GM18858 (cell line): Measurements from ENCODE around the gene ACP6.
"Not testable (repeated sequence)": the region's sequence is repeated elsewhere in the genome, so short reads cannot be mapped to it uniquely, and the experiment has no call there.

Source experiments
- ATAC-seq: cut with Tn5 transposase; IDR thresholded peaks from one replicate; pipeline ENCODE4 v1.9.1; 2021; ENCODE audit not compliant: unreplicated experiment

Gene ACP6

DNA sequence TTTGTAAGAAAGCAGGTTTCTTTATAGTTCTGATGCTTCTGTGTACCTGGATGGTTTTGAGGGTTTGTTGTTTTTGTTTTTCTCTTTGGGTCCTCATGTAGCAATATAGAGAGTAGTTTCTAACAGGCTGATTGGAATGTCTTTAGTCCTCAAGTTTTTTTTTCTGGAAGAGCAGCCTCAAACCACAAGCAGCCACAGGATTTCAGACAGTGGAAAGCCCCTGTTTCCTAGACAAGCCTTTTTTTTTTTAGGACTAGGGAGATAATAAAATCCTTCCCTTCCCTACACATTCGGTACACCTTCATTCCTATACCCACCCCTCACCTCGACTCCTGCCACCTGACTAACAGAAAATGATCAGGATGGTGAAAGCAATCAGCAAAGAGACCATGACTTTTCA, 47.6 kb downstream of the ACP6 start:
- no peak for ATAC-seq

DNA sequence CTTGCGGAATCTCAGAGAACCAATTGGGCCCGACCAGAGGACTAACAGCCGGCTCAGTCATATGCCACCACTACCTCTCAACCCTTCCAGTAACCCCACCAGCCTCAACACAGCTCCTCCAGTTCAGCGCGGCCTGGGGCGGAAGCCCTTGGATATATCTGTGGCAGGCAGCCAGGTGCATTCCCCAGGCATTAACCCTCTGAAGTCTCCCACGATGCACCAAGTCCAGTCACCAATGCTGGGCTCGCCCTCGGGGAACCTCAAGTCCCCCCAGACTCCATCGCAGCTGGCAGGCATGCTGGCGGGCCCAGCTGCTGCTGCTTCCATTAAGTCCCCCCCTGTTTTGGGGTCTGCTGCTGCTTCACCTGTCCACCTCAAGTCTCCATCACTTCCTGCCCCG, 49.8 kb downstream of the ACP6 start:
- no peak for ATAC-seq

DNA sequence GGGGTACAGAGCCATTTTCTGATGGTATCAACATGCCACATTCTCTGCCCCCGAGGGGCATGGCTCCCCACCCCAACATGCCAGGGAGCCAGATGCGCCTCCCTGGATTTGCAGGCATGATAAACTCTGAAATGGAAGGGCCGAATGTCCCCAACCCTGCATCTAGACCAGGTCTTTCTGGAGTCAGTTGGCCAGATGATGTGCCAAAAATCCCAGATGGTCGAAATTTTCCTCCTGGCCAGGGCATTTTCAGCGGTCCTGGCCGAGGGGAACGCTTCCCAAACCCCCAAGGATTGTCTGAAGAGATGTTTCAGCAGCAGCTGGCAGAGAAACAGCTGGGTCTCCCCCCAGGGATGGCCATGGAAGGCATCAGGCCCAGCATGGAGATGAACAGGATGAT, 50.6 kb downstream of the ACP6 start:
- ATAC-seq = no peak

DNA sequence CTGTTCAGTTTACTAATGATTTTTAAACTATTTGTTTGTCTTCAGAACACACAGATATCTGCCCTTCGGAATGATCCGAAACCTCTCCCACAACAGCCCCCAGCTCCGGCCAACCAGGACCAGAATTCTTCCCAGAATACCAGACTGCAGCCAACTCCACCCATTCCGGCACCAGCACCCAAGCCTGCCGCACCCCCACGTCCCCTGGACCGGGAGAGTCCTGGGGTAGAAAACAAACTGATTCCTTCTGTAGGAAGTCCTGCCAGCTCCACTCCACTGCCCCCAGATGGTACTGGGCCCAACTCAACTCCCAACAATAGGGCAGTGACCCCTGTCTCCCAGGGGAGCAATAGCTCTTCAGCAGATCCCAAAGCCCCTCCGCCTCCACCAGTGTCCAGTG, 51.6 kb downstream of the ACP6 start:
- no peak for ATAC-seq

GRCh38 chr1:147618077-147618569, 52.2 kb downstream of the ACP6 start:
- ATAC-seq = no peak

GRCh38 chr1:147614966-147615365, 55.4 kb downstream of the ACP6 start:
- not testable (repeated sequence) for ATAC-seq

DNA sequence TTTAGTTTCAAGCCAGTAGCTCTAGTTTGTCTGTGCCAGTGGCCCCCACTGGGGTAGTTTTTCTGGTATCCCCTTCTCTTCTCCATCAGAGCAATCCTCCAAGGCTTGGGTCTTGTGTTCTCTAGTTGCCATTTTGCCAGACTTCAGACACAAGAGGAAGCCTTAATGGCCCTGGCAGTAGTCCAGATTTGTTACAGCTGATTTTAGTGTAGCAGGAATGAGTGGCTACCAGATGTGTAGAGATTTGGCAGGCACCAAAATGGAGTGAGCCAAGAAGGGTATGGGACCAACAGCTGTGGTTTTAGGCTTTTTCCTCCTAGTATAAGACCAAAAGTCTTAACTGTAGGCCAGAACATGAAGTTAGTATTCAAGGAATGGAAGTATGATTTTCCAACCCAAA, 56.8 kb downstream of the ACP6 start:
- no peak for ATAC-seq

DNA sequence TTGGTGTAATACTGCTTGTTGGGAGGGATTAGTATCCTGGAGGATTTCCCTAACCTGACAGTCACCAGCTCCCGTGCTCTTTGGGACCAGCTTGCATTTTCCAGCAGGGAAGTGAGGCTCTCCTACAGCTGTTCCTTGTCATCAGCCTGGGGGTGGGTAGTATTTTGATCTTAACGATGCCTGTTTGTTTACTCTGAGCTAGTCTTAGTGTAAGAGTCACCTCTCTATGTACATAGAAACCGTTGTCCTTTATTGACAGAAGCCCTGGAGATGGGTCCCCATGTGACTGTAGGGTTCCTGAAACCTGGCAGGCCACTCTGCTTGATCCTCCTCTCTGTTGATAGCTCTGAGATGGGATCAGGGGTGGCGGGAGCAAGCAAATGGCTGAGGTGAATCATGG, 58.0 kb downstream of the ACP6 start:
- no peak for ATAC-seq

DNA sequence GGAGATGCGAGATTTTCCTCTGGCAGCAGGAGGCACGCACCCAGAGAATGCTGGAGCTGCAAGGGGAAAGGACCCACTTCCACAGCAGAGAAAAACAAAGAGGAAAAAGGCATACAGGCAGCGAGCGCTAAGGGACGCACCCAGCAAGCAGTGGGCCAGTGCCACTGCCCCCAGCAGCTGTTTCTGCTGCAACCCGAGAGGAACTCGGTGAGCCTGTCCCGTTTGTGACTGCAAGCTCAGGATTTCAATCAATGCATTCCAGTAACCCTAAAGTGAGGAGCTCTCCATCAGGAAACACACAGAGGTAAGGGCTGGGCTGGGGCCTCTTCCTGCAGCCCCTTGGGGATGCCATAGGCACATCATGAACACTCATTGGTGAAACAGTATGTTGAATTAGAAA, 58.7 kb downstream of the ACP6 start:
- no peak for ATAC-seq

DNA sequence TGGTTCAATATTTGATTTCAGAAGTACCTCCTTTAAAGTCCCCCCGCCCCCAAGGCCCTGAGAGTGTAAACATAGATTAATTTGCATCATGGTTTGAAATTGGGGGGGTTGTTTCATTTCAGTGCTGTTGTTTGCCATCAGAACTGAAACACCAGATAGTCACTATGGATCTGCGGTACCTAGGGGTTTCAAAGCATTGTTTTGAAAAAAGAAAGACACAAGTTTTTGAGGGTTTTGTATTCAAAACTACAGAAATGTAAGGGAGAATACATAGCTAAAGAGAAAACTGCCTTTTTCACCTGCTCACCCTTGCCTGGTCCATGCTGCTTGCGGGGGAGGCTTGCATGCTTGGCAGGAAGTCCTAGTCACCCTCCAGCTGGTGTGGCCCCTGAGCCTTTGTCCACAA, 59.3 kb downstream of the ACP6 start:
- peak; percentile 68 for ATAC-seq

- ATAC-seq = no peak
These were observed 61.0 kb downstream of the ACP6 start for GRCh38 chr1:147609358-147609757.

GRCh38 chr1:147608596-147608995, 61.7 kb downstream of the ACP6 start:
- no peak for ATAC-seq

DNA sequence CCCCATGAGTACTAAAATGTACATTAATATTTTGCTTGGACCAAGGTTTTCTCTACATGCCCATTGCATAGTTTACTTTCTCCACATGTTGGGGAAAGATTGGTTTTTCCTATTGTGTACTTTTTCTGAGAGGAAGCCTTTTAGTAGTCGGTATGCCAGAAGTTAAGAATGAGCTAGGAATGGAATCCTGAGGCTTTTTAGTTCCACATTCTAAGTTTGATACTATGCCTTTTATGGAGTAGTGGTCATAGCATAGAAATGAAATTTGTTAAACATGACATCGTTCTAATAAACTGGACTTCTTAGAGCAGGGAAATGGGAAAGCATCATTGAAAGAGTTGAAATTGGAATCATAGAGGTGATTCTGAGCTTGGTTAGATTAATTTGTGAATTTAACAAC, 64.7 kb downstream of the ACP6 start:
- ATAC-seq = no peak

DNA sequence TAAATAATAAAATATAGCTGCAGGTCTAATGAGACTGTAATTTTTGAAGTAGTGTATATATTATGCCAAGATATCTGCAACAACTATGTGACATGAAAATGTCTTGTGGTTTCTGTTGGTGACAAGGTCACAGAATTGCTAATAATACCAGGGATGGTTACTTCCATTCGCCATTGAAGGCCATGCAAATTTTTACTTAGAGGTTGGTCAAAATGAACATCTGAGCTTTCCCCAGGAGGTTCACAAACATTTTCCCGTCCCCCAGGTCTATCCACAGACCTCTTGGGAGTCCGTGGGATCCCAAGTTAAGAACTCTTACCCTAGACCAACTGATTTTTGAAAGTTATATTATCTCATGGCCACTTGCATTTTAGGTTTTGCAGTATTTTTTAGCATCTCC, 66.3 kb downstream of the ACP6 start:
- ATAC-seq = no peak

DNA sequence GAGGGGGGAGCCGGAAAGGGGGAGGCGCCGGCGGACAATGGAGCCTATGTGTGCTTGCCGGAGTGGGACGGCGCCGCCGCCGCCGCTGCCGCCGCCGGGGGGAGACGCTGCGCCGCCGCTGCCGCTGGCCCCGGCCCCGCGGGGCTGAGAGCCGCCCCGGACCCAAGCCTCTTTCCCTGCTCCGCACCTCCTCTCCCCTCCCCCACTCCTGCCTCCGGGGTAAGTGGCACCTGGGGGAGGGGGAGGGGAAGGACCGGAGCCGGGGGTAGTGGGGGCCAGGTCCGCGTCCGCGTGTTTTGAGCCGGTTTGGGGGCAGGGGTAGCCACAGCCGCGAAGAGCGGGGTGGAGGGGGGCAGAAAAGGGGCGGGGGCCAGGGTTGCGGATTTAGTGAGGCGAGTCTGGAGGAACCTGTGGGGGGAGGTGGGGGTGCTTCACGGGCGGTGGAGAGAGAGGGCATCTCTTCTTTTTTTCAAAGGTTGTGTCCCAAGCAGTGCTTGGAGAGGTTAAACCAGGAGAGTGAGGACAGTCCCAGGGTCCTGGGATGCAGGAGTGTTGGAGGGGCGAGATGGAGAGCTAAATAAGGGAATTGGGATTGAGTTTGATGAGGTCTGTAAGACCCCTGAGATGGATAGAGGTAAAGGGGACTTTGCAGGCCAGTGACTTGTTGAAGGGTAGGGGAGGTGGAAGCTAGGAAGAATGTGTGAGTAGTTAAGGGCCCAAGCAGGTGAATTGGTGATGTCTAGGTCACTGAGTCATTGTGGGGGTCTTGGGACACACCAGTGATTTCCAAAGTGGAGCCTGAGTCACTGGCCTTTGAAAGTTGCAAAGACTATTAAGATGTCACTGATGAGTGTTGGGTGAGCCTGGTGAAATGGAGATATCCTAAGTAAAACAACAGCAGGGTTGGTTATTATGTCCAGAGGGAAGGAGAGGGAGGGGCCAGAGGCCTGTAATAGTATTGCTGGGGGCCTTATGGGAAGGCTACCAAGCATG, 69.9 kb downstream of the ACP6 start:
- ATAC-seq = no peak

DNA sequence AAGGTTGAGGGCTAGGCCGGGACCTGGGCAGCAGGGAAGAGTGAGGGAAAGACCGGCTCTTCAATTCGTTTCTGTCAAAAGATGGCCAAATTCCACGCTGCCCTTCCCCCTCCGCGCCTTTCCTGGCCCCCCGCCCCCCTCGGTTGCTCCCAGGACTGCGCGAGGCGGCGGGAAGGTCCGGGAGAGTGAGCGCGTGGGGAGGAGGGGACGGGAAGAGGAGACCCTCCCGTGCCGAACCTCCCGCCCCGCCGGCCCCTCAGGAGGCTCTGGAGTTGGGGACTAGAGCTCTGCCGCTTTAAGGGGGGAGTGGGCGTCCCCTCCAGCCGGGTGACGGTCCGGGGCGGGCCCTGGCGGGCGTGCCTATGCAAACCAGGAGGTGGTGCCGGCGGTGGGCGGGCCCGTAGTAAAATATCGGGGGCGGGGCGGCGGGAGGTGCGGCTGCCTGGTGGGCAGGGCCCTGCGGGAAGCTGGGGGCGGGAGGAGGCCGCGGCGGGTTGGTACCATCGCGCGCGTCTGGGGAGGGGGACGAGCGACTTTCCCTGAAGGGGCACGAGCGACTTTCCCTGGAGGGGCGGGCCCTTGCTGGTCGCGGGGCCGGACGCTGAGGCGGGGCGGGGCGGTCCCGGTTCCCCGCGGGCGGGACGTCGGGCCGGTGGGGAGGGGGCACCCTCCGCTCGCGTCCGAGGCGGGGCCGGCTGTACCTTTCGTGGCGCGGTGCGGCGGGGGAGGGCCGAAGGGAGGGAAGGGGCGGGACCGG, 70.8 kb downstream of the ACP6 start:
- ATAC-seq = peak; percentile 47

GRCh38 chr1:147598621-147599361, 71.5 kb downstream of the ACP6 start:
- ATAC-seq = no peak

GRCh38 chr1:147597010-147597409, 73.3 kb downstream of the ACP6 start:
- ATAC-seq = no peak
